ENCODE measurements around the gene NEUROD2. TPM values are rescaled to one million over a fixed set of nuclear protein-coding genes. Genes with fewer than 3 reads are reported as not detected.

The NEUROD2 gene
- total and polyA plus RNA-seq, 2 of the 8 experiments (the other 6 are each of a cell fraction or from before 2014, with no cell fraction given) = not detected

DNA sequence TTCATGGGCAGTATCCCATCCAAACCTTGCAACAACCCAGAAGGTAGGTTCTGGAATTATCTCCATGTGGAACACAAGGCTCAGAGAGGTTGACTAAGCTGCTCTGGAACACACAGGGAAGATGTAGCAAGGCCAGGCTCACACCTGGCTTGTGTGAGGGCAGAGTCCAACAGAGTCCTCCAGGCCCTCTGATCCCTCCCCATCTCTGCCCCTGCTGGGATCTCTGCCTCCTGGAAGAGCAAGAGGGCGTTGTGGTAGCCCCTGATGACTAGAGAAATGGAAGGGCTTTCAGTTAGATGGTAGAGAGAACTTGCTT, 12.0 kb upstream of the NEUROD2 start:
- H3K27me3 ChIP-seq (replicated peaks in 1 of 4; ENCODE audit: control insufficient read depth in 3 of 4, extremely low read depth in 1 of 4, insufficient read depth in 3 of 4, low read length in 3 of 4) = peaks cover 27 to 55% (median 47%) of the 10 kb centered on the region in 4 experiments
- no peak overlapping the region for H3K4me2 ChIP-seq (ENCODE audit: insufficient read depth in 1 of 2, low read depth in 2 of 2, low read length in 2 of 2)
- H4K5ac ChIP-seq (ENCODE audit: insufficient read length, low read depth, low read length) = no peak overlapping the region
- H2BK5ac ChIP-seq (ENCODE audit: low read depth, low read length) = no peak overlapping the region
- H3K79me2 ChIP-seq (ENCODE audit: control insufficient read depth in 1 of 2, insufficient read depth in 2 of 2, low read length in 2 of 2) = no peaks in the 10 kb centered on the region
- H4K8ac ChIP-seq (ENCODE audit: extremely low read depth, insufficient read depth, low read length) = no peak overlapping the region
- no peak overlapping the region for H2BK15ac ChIP-seq (ENCODE audit: low read length)
- no peak overlapping the region for H3K27ac ChIP-seq (ENCODE audit: low read depth, low read length)
- 44% methylated on average over 1 of the region's 1 CpG; no CpG with 5 or more reads in 1 of the 2 experiments for WGBS, 2 experiments (ENCODE audit: extremely low coverage in 1 of 2, insufficient coverage in 1 of 2, insufficient read length in 1 of 2, insufficient replicate concordance in 2 of 2, low coverage in 1 of 2, low lambda C conversion rate in 2 of 2, missing lambda C conversion rate in 1 of 2)
- H3K4ac ChIP-seq (replicated peaks; ENCODE audit: insufficient read length, low read depth, low read length) = no peak overlapping the region
- H3K79me1 ChIP-seq (ENCODE audit: low read depth, low read length) = no peaks in the 10 kb centered on the region
- H2BK120ac ChIP-seq (replicated peaks; ENCODE audit: low read depth, low read length) = no peak overlapping the region
- H3K14ac ChIP-seq (ENCODE audit: insufficient read length) = no peak overlapping the region
- TF ChIP-seq POLR2A (IDR thresholded peaks at IDR 0.05; ENCODE audit: control extremely low read depth in 1 of 2, low read depth in 2 of 2, low read length in 2 of 2) = no peak
- no peak for TF ChIP-seq ATF2 (IDR thresholded peaks at IDR 0.05; ENCODE audit: low read length)
- no peak for TF ChIP-seq MAX (IDR thresholded peaks at IDR 0.05)
- no peak for TF ChIP-seq KDM4A (IDR thresholded peaks at IDR 0.05; ENCODE audit: low read depth, low read length, severe bottlenecking)
- no peak for TF ChIP-seq SP4 (IDR thresholded peaks at IDR 0.05; ENCODE audit: low read length)
- TF ChIP-seq KDM1A (IDR thresholded peaks at IDR 0.05; ENCODE audit: borderline replicate concordance, low read length) = no peak
- no peak for TF ChIP-seq TCF12 (IDR thresholded peaks at IDR 0.05; ENCODE audit: low read depth, low read length)
- TF ChIP-seq EZH2 (IDR thresholded peaks at IDR 0.05; ENCODE audit: low read depth, low read length, severe bottlenecking) = no peak
- TF ChIP-seq, protein P1, sequence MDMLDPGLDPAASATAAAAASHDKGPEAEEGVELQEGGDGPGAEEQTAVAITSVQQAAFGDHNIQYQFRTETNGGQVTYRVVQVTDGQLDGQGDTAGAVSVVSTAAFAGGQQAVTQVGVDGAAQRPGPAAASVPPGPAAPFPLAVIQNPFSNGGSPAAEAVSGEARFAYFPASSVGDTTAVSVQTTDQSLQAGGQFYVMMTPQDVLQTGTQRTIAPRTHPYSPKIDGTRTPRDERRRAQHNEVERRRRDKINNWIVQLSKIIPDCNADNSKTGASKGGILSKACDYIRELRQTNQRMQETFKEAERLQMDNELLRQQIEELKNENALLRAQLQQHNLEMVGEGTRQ (IDR thresholded peaks at IDR 0.05; ENCODE audit: low read length) = no peak
- H3K36me3 ChIP-seq (ENCODE audit: control insufficient read depth in 2 of 4, insufficient read depth in 4 of 4, low read length in 3 of 4) = no peaks in the 10 kb centered on the region
- 0 out of 2 replicates have a peak overlapping the region, but pooled peaks have one; percentile 18 for H2BK12ac ChIP-seq (ENCODE audit: low read depth, low read length)
- H3K9ac ChIP-seq (replicated peaks in 1 of 4; ENCODE audit: extremely low read depth in 1 of 4, low read depth in 3 of 4, low read length in 3 of 4) = no peak overlapping the region
- DNase-seq (ENCODE audit: low read depth in 1 of 2, low spot score in 2 of 2) (no peak), FAIRE-seq (no peak)
- H3K9me3 ChIP-seq (ENCODE audit: insufficient read depth in 2 of 2, low read depth in 1 of 2, low read length in 1 of 2) = no peaks in the 10 kb centered on the region
- H2AFZ ChIP-seq (ENCODE audit: low read length) = no peak overlapping the region
- no peak overlapping the region for H3K23ac ChIP-seq (ENCODE audit: insufficient read length)
- H4K20me1 ChIP-seq (replicated peaks in 1 of 2; ENCODE audit: control insufficient read depth in 1 of 2, insufficient read depth in 2 of 2, low read length in 2 of 2) = no peaks in the 10 kb centered on the region
- peaks cover 0 to 9% (median 6%) of the 10 kb centered on the region in 4 experiments; a peak in 4 of 7 replicates for H3K4me1 ChIP-seq (replicated peaks in 1 of 4; ENCODE audit: control insufficient read depth in 3 of 4, insufficient read depth in 4 of 4, low read length in 3 of 4)
- H3K4me3 ChIP-seq (ENCODE audit: extremely low read depth in 1 of 4, insufficient read depth in 2 of 4, low read depth in 3 of 4, low read length in 4 of 4) = no peak overlapping the region
- H2BK20ac ChIP-seq (ENCODE audit: low read length) = no peak overlapping the region; the same call in 1 of the 2 replicates
- ChIA-PET CTCF (ENCODE audit: partially characterized antibody) (interaction anchor here (0.6 to 49.2 kb wide), 10 partner anchors 15 to 133 kb away, joined by 3 to 1885 read pairs (median 98); partner anchors contain the start of genes ERBB2, MIEN1, NEUROD2 and PGAP3), POLR2A (ENCODE audit: partially characterized antibody) (interaction anchor here (0.8 to 2.8 kb wide), 6 partner anchors 14 to 217 kb away, joined by 3 to 11 read pairs (median 4); partner anchors contain the start of gene PNMT)
- H4K91ac ChIP-seq (replicated peaks; ENCODE audit: insufficient read length, low read length) = no peak overlapping the region
- H2AK5ac ChIP-seq (ENCODE audit: low read depth, low read length) = no peak overlapping the region
- H3K56ac ChIP-seq (replicated peaks; ENCODE audit: insufficient read length, low read depth, low read length) = no peak overlapping the region
- no peak overlapping the region for H3K18ac ChIP-seq (ENCODE audit: extremely low read depth, low read length)
- H3K23me2 ChIP-seq (ENCODE audit: low read depth, low read length) = peaks cover 10% of the 10 kb centered on the region; the same call in 1 of the 2 replicates
